NCI-H345 treated with DMSO at 0.1 percent for 48 hours (cell line): ENCODE results near the gene HIVEP2.

Source experiments
- DNase-seq: peaks from one replicate; lab custom pipeline; 2025; ENCODE audit not compliant: unreplicated experiment; lab: John Stamatoyannopoulos, UW

The HIVEP2 gene

DNA sequence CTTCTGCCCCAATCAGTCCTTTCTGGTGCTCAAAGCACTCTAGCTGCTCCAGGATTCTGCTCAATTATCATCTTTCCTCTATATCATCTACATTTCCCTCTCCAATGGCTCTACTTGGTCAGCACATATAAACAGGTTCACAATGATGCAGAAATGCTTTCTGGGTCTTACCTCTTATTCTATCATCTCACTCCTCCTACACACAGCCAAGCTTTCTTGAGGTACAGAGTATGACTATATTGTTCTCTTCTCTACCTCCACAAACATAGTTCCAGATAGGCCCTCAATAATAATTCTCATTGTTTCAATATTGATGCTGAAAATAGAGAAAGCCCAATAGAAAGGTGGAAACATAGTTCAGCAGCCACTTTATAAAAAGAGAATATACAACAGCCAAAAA lies 48.2 kb downstream of the HIVEP2 start:
- no peak for DNase-seq

DNA sequence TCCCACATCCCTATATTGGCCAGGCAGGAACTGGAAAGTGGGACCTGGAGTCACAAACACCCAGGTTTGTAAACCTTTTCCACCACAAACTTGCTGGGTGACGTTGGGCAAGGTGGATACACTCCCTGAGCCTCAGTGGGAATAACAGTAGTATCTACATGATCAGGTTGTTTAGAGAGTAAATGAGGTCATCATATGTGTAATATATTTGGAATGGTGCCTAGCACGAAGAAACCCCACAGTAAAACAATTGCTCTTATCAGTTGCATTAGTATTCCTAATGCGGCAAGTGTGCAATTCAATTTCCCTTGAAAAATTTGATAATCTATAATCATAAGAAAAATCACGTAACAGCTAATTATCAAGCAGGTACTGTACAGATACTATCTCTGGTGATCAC lies 51.9 kb downstream of the HIVEP2 start:
- DNase-seq = no peak

GRCh38 chr6:142892254-142893021 lies 52.5 kb downstream of the HIVEP2 start:
- no peak for DNase-seq

DNA sequence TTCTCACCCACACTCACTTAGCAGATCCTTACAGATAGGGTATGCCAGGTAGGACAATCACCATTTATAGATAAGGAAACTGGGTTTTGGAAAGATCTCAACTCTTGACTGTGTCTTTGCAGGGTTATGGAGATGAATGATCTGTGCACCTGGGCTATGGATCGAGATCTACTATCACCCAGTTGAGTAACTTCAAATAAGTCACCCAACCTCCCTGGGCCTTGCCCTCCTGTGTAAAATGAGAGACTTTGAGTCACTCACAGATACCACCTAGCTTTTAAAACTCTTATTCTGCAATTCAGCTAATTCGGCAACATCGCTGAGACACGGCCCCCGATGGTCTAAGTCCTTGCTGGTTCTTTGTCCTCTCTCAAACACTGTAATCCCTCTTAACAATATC lies 53.5 kb downstream of the HIVEP2 start:
- no peak for DNase-seq

DNA sequence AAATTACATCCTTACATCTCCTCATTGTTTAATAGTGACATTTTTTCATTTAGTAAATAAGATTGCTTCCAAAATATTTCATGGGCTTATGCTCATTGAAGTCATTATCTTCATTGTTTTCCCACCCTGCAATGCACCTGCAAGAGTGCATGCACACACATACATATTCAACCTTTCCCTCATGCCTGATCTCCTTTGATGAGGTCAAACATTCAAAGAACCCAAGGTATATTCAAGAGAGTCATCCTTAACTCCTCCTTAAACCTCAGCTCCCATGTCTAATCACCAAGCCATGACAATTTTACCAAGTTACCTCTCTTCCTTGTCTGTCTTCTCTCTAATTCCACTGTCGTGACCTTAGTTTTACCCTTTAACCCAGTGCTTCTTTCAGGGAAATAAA lies 56.5 kb downstream of the HIVEP2 start:
- DNase-seq = no peak

- no peak for DNase-seq
Observed at GRCh38 chr6:142887517-142887916, 57.5 kb downstream of the HIVEP2 start.

GRCh38 chr6:142886431-142887170 lies 58.4 kb downstream of the HIVEP2 start:
- no peak for DNase-seq

- no peak for DNase-seq
Observed at GRCh38 chr6:142885182-142885867, 59.7 kb downstream of the HIVEP2 start.

DNA sequence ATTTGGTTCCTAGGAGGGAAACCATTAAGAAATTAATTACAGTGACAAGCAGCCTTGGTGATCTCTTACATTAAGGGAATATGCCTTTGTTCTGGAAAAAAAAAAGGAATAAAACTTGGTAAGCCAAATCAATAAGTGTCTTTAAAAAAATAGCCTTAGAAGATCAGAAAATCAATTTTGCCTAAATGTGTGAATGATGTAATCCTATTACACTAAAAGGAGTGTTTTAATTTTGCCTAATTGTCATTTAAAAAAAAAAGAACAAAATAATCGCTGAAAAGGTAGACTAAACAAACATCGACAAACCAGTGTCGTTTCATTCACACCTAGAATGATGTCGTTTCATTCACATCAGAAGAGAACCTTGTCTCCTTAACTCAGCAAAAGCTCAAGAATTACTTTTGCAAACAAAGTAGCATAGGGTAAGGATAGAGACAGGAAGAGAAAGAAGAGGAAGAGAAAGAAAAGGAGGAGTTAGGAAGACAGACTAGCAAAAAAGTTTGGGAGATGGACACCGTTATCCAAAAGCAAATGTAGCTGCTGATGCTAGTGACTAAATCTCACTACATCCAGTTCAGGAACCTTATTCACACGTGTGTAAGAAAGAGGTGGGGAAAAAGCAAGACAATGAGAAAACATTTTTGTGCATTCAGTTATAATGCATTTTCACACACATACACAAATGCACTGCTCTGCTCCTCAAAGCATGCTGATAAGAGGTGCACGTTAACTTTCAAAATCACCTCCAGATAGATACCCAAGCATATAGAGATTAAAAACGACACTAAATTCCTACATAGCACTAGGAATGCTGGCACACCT lies 60.6 kb downstream of the HIVEP2 start:
- no peak for DNase-seq

GRCh38 chr6:142883011-142883410 lies 62.0 kb downstream of the HIVEP2 start:
- no peak for DNase-seq

- no peak for DNase-seq
Observed at GRCh38 chr6:142881761-142882160, 63.2 kb downstream of the HIVEP2 start.

DNA sequence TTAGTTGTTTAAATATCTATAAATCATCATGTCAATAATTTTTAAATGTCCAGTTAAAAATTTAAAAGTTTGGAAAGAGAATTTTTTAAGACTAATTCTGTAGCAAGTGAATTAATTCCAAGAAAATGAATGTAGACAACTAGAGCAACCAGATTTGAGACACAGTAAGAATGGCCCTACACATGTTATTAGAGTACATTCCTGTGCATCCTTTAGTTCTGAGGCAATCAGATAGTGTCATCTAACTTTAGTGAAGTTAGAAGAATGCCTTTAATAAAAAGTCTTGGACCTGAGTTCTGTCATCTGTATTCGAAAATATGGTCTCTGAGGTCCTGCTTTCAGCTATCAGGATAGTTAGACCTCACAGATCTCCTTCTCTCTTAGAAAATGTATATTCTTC lies 63.7 kb downstream of the HIVEP2 start:
- DNase-seq = no peak

DNA sequence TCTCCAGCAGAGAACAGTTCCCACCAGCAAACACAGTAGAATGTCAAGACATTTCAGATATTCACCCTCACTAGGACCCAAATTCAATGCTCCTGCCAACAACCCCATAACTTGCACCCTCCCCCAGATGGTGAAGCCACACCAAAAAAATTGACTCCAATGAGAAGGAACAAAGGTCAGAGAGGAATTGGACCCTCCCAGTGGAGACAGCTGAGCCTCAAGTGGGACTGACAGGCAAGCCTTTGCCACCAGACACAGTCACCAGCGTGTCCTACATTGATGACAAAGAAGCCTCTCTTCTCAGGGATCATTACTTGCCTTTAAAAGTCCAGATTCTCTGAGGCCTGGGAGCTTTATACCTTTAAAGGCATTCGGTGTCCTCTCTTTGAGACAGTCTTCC lies 64.8 kb downstream of the HIVEP2 start:
- DNase-seq = no peak

DNA sequence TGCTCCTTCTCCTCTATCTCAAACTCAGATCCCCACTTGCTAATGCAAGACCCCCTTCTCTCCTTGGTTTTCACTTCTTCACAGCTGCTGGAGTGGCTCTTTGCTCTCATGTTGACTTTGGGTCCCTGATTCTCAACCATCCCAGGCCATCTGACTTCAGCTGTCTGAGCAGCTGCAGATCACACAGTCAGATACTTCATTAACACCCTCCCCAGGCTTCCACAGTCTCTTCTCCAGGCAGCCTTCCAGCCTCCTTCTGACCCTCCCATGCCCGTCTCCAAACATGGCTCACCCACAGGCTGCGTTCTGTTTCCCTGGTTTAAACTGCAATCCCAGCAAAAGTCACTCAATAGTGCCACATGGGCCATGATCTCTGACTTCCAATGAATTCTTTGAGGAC lies 65.4 kb downstream of the HIVEP2 start:
- DNase-seq = no peak

- no peak for DNase-seq
Observed at GRCh38 chr6:142879076-142879475, 65.9 kb downstream of the HIVEP2 start.

DNA sequence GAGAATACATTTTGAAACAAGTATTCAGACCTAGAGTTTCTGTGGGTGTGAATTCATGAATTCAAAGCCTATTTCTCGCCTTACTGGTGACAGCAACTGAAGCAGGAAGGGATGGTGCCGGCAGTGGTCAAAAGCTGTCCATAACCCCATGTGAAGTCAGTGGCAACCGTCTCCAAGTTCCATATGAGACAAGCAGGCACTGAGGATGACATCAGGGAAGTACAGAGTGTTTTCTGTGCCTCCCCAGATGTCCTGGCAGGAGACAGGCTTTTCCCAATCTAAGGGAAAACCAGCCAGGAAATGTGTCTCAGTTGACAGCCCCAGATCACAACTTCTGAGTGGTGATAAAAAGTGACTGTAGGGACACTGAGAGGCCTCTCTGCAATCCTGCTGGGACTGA lies 66.6 kb downstream of the HIVEP2 start:
- no peak for DNase-seq

- DNase-seq = no peak
Observed at GRCh38 chr6:142874676-142875075, 70.3 kb downstream of the HIVEP2 start.

GRCh38 chr6:142872376-142872775 lies 72.6 kb downstream of the HIVEP2 start:
- no peak for DNase-seq

GRCh38 chr6:142871910-142872331 lies 73.1 kb downstream of the HIVEP2 start:
- no peak for DNase-seq

DNA sequence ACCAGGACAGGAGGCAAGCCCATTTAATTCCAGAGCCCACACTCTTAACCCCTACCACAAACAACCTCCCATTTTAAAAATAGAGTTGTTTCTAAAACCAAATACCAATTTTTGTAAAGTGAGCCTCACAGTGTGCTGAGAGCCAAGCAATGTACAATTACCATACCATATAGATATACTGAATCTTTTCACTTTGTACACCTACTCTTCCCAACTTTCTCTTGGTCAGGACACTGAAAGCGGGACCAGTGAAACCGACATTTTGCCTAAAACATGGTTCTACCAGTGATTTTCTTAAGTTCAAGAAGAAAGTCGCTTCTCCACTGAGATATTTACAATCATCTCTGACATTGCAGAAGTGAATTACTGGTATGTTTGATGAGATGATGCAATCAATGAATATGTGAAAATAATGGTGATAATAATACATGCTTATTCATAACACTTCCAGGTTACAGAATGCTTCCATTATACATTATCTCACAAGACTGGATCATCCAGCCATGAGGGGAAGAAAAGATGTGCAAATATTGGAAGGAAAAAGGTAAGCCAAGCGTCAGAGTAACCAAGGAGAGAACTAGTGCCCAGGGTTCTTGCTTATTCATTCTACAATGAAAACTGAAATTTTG lies 74.1 kb downstream of the HIVEP2 start:
- no peak for DNase-seq

DNA sequence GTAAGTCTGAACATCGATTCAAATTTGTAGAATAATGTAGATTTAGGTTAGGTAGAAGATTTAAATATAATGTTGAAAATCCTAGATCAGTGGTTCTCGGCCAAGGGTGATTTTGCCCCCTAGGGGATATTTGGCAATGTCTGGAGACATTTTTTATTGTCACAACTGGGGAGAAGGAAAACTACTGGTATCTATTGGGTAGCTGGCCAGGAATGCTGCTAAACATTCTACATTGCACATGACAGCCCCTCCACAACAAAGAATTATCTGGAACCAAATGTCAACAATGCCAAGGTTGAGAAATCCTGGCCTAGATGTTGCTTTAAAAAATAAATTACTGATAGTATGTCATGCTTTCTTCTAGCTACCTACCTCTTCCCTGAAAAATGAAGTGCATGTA lies 76.1 kb downstream of the HIVEP2 start:
- DNase-seq = no peak
